Lower lobe of right lung (tissue), 2 donors: Measurements from ENCODE around the gene MEP1A. TPM values are rescaled to one million over a fixed set of nuclear protein-coding genes. Genes with fewer than 3 reads are reported as not detected.

Experiments used
- ATAC-seq, 2 donors: fragments of 200-7000 bp; cut with Tn5 transposase; one replicate each; pipeline ENCODE4 v1.9.1; 2020 to 2022; ENCODE audit warnings: mild to moderate bottlenecking in 2 of 2, moderate library complexity in 2 of 2
- DNase-seq: peaks from one replicate; pipeline ENCODE4 v3.0.0-alpha.2; 2020
- H3K27ac ChIP-seq: fragments of 200-600 bp; one replicate; pipeline ENCODE4 v1.8.0; 2022
- H3K27me3 ChIP-seq: fragments of 200-600 bp; one replicate; pipeline ENCODE4 v1.8.0; 2022; ENCODE audit warnings: low read depth
- H3K36me3 ChIP-seq: fragments of 200-600 bp; one replicate; pipeline ENCODE4 v1.8.0; 2022; ENCODE audit warnings: mild to moderate bottlenecking
- H3K4me1 ChIP-seq: fragments of 200-600 bp; one replicate; pipeline ENCODE4 v1.8.0; 2022
- H3K4me3 ChIP-seq: fragments of 200-600 bp; one replicate; pipeline ENCODE4 v1.8.0; 2022; ENCODE audit warnings: mild to moderate bottlenecking
- H3K9me3 ChIP-seq: fragments of 200-600 bp; one replicate; pipeline ENCODE4 v1.8.0; 2022
- CTCF ChIP-seq: fragments of 200-600 bp; IDR thresholded peaks from one replicate; pipeline ENCODE4 v1.8.0; 2022; ENCODE audit warnings: antibody characterized with exemption, mild to moderate bottlenecking
- intact Hi-C: fragments of 100-400 bp; cut with DNase I; formaldehyde crosslinking; loops from one replicate; pipeline ENCODE4 v1.11.0; 2022
- total RNA-seq: library from RNA; stranded (reverse); fragmentation: NEBNext Ultra II Directional; extraction: Animal tissue kit (Norgen Biotek cat#: 25700); gene quantifications from one replicate; pipeline ENCODE4 v1.2.1, GENCODE V29; 2021
- donor health status: DM: no; HTN: yes; CAD: no; lungs with severe emphysema.

MEP1A gene
- total RNA-seq, 1 donor from 2014 or later, result 0.41 TPM

GRCh38 chr6:46862381-46862780 is 69.2 kb downstream of the MEP1A start:
- intact Hi-C loops, result no loop called here
- peaks cover 85% of the 10 kb centered on the region for H3K36me3 ChIP-seq

GRCh38 chr6:46863791-46864190 is 70.6 kb downstream of the MEP1A start:
- DNase-seq (no peak), ATAC-seq (no peak)
- no peaks in the 10 kb centered on the region for H3K4me1 ChIP-seq
- H3K27ac ChIP-seq, result no peak overlapping the region
- TF ChIP-seq CTCF, result no peak
- H3K27me3 ChIP-seq, result no peaks in the 10 kb centered on the region
- H3K4me3 ChIP-seq, result no peak overlapping the region
- no peaks in the 10 kb centered on the region for H3K9me3 ChIP-seq
- peaks cover 91% of the 10 kb centered on the region for H3K36me3 ChIP-seq
- intact Hi-C loops, result no loop called here

More at GRCh38 chr6:46862381-46862780, 69.2 kb downstream of the MEP1A start:
- H3K4me3 ChIP-seq, result no peak overlapping the region
- no peak overlapping the region for H3K27ac ChIP-seq
- no peak for TF ChIP-seq CTCF
- no peaks in the 10 kb centered on the region for H3K9me3 ChIP-seq
- no peaks in the 10 kb centered on the region for H3K27me3 ChIP-seq
- no peaks in the 10 kb centered on the region for H3K4me1 ChIP-seq
- ATAC-seq (no peak), DNase-seq (no peak)

- Histone ChIP-seq H3K4me3 (no peak overlapping the region), H3K27me3 (no peaks in the 10 kb centered on the region), H3K27ac (no peak overlapping the region), H3K36me3 (peaks cover 99% of the 10 kb centered on the region), H3K4me1 (no peaks in the 10 kb centered on the region), H3K9me3 (no peaks in the 10 kb centered on the region)
- DNase-seq (no peak), ATAC-seq (no peak)
- intact Hi-C loops, result no loop called here
- TF ChIP-seq CTCF, result no peak
Measured at GRCh38 chr6:46865221-46865620, 72.0 kb downstream of the MEP1A start.

- no peak overlapping the region for H3K4me3 ChIP-seq
- TF ChIP-seq CTCF, result no peak
- H3K9me3 ChIP-seq, result no peaks in the 10 kb centered on the region
- intact Hi-C loops, result no loop called here
- no peak for DNase-seq
- no peaks in the 10 kb centered on the region for H3K27me3 ChIP-seq
- H3K27ac ChIP-seq, result no peak overlapping the region
- no peaks in the 10 kb centered on the region for H3K4me1 ChIP-seq
- no peak for ATAC-seq
- peaks cover 100% of the 10 kb centered on the region for H3K36me3 ChIP-seq
Measured at GRCh38 chr6:46867411-46867810, 74.2 kb downstream of the MEP1A start.

GRCh38 chr6:46876126-46876525 is 82.9 kb downstream of the MEP1A start:
- H3K4me1 ChIP-seq, result peaks cover 7% of the 10 kb centered on the region

More at GRCh38 chr6:46876126-46876525, 82.9 kb downstream of the MEP1A start:
- Histone ChIP-seq H3K27ac (no peak overlapping the region), H3K4me3 (no peak overlapping the region), H3K27me3 (no peaks in the 10 kb centered on the region), H3K9me3 (no peaks in the 10 kb centered on the region), H3K36me3 (peaks cover 82% of the 10 kb centered on the region)
- DNase-seq (peak; percentile 47), ATAC-seq (peak; percentile 28 to 42)
- intact Hi-C loops, result no loop called here
- no peak for TF ChIP-seq CTCF
